HG03103 (cell line): ENCODE data around the gene RPRD1B.

Experiments
- ATAC-seq: cut with Tn5 transposase; IDR thresholded peaks from one replicate; pipeline ENCODE4 v1.9.1; 2021; ENCODE audit warnings: low read depth; ENCODE audit not compliant: unreplicated experiment

RPRD1B gene

GRCh38 chr20:38067717-38068365 lies 34.3 kb downstream of the RPRD1B start:
- no peak for ATAC-seq

- ATAC-seq = no peak
Observed at GRCh38 chr20:38072898-38073297, 39.4 kb downstream of the RPRD1B start.

GRCh38 chr20:38073307-38074071 lies 39.9 kb downstream of the RPRD1B start:
- ATAC-seq = no peak

GRCh38 chr20:38075161-38075998 lies 41.8 kb downstream of the RPRD1B start:
- no peak for ATAC-seq

GRCh38 chr20:38076548-38076947 lies 43.0 kb downstream of the RPRD1B start:
- ATAC-seq = no peak

- ATAC-seq = no peak
Observed at GRCh38 chr20:38078084-38078483, 44.5 kb downstream of the RPRD1B start.

DNA sequence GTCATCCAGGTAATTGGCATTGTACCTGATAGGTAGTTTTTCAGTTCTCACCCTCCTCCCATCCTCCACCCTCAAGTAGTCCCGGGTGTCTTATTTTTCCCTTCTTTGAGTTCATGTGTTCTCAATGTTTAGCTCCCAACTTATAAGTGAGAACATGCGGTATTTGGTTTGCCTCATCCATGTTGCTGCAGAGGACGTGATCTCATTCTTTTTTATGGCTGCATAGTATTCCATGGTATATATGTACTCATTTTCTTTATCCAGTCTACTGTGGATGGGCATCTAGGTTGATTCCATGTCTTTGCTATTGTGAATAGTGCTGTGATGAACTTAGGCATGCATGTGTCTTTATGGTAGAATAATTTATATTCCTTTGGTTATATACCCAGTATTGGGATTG lies 45.8 kb downstream of the RPRD1B start:
- ATAC-seq = no peak

GRCh38 chr20:38081575-38081974 lies 48.0 kb downstream of the RPRD1B start:
- ATAC-seq = no peak

DNA sequence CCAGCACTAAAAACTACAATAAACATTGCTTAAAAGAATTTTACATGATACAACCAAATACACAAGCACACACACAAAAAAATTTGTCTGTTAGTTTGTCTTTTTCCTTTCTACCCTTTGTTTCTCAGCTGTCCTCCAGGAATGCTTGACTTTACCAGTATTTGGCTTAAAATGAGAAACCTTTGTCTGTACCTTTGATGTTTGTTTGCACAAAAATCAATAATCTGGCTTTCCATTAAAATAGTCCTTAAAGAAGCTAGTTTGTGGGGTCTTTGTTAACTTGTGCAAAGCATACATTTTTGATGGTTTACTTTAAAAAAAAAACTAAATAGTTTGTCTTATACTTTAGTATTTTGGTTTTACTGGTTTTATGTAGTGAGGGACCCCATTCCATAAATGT lies 49.3 kb downstream of the RPRD1B start:
- ATAC-seq = no peak

DNA sequence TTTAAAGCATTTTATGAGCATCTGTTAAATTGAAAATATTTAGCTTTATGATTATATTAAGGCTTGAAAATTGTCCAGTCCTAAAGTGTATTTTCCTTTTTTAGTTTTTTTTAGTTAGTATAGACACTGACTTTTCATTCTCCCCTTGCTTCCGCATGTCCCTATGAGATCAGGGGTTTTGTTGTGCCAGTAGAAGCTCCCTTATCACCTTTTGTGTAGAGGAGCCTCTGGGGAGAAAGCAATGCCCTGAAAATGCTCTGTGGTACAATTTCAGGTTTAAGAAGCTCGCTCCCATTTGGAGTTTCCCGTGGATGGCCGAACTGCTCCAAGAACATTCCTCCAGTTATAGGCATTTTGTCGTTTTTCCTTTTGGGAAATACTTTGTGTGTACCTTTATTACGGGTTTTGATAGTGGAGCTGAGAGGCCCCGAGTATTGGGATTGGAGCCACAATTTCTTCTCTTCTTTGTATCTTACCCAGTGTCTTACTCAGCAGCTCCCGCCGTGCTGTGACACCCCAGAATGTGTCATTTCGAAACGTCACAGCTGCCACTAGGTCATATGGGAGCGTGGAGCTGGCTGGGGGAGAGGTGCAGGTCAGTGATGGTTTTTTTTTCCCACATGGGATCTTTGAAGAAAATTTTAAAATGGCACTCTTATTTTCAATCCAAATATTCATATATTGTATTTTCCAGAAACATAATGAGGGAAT lies 49.9 kb downstream of the RPRD1B start:
- ATAC-seq = no peak

DNA sequence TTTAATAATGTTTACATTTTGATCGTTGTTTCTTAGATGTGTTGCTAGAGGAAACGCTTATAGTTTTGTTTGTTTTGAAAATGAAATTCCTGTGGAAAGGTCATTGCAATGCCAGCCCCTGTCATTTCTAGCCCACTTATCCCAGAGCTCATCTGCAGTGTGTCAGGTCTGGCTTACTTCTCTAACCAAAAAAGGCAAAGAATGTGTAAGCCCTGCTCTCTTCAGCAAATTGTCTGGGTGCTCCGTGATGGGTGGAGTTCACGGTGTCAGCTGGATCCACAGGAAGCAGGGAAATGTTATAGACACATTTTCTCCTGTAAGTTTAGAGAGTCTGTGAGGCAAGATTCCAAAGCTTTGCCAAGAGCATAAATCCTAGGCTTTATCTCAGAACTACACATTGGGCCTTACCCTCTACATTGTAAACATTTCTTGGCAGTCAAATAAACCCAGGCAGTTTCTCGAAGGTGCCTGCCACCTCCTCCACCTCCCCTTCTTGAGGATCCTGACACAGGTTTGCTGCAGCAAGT lies 50.9 kb downstream of the RPRD1B start:
- ATAC-seq = no peak

- no peak for ATAC-seq
Observed at GRCh38 chr20:38085026-38085425, 51.5 kb downstream of the RPRD1B start.

- ATAC-seq = no peak
Observed at GRCh38 chr20:38089500-38089899, 56.0 kb downstream of the RPRD1B start.

- no peak for ATAC-seq
Observed at GRCh38 chr20:38090061-38090460, 56.5 kb downstream of the RPRD1B start.

DNA sequence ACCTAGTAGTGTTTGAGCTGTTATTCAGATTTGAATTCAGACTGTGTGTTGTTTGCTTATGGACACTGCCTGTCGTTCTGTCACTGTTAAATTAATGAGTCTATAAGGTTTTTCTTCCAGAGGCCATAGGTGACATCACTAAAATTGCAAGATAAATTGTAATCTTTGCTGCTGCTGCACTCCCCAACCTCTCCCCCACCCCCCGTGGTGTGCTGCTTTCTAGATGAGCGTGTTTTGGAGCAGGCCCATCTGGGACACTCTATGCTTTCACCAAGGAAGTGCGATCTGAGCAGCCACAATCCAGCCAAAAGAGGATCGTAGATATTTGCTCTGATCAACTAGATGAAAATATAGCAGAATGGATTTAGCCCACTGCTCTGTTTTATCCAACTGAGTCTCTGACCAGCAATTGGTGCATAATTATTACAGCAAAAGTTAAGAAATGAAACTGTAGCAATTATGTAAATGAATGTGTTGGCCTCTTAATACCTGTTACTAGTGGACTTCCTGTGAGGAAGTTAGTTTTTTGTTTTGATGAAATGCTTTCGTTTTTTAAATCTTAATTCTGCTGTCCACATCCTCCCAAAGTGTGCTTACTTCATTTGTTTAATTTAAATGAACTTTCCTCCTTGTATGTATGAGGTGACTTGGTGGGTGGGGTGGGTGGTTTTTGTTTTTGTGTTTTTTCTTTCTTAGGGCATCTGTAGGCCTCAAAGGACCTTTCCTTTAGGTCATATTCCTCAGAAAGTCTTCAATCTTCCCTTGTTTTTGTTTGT lies 58.1 kb downstream of the RPRD1B start:
- no peak for ATAC-seq

GRCh38 chr20:38092260-38092857 lies 58.8 kb downstream of the RPRD1B start:
- no peak for ATAC-seq

- ATAC-seq = no peak
Observed at GRCh38 chr20:38092915-38093314, 59.4 kb downstream of the RPRD1B start.

- no peak for ATAC-seq
Observed at GRCh38 chr20:38093641-38094077, 60.1 kb downstream of the RPRD1B start.

- ATAC-seq = peak; percentile 67
Observed at GRCh38 chr20:38094373-38094891, 60.9 kb downstream of the RPRD1B start.
